Cardiac muscle cell (in vitro differentiated cells and primary cell): ENCODE measurements around the gene ACRBP. TPM values are rescaled to one million over a fixed set of nuclear protein-coding genes. Genes with fewer than 3 reads are reported as not detected.
A peak's percentile ranks its signal among the peaks of the same experiment; 100 is the strongest.

Experiments used
- DNase-seq, 2 donors: peaks; one replicate each; pipeline versions ENCODE4 v3.0.0 to v3.0.0-alpha.2; 2010 to 2017; ENCODE audit warnings: low read depth in 1 of 2, low spot score in 1 of 2
- H3K27ac ChIP-seq: fragments of 200-600 bp; sonication (generic); 2 replicates; pipeline ENCODE4 v1.5.1; 2016
- H3K27me3 ChIP-seq: fragments of 200-600 bp; sonication (generic); 2 replicates; pipeline ENCODE4 v1.6.0; 2016; ENCODE audit warnings: control low read depth
- H3K36me3 ChIP-seq: fragments of 200-600 bp; sonication (generic); 2 replicates; pipeline ENCODE4 v1.5.1; 2016; ENCODE audit warnings: control low read depth
- H3K4me1 ChIP-seq: fragments of 200-600 bp; sonication (generic); 2 replicates; pipeline ENCODE4 v1.8.1; 2017; ENCODE audit warnings: low read depth, mild to moderate bottlenecking, mixed run types
- H3K4me3 ChIP-seq: fragments of 200-600 bp; sonication (generic); 2 replicates; pipeline ENCODE4 v1.5.1; 2016; ENCODE audit warnings: mild to moderate bottlenecking
- H3K9me3 ChIP-seq: fragments of 200-600 bp; sonication (generic); 2 replicates; pipeline ENCODE4 v1.5.1; 2017; ENCODE audit warnings: low read depth, mild to moderate bottlenecking, control low read depth
- CTCF ChIP-seq: IDR thresholded peaks from 2 replicates; pipeline ENCODE4 v1.5.1; 2012; ENCODE audit warnings: low read depth, mild to moderate bottlenecking, low read length
- polyA plus RNA-seq: library from polyadenylated mRNA; unstranded; fragments of >200 nt; fragmentation: Nextera tagmentation; extraction: Ambion mirVana; gene quantifications from 2 replicates; pipeline ENCODE4 v1.2.1, GENCODE V29; 2016
- total RNA-seq: library from RNA; depleted of rRNA; stranded (reverse); fragments of >200 nt; gene quantifications from 2 replicates; pipeline ENCODE4 v1.2.3, GENCODE V29; 2016

The ACRBP gene
- total and polyA plus RNA-seq, 2 experiments from 2014 or later: 2.6 to 2.8 TPM

- no peaks in the 10 kb centered on the region for H3K9me3 ChIP-seq
- peaks cover 7% of the 10 kb centered on the region for H3K4me1 ChIP-seq
- peak within 1 kb of the TSS; percentile 78 for H3K27ac ChIP-seq
- TF ChIP-seq CTCF: no peak
- no peaks in the 10 kb centered on the region for H3K27me3 ChIP-seq
- peak within 1 kb of the TSS; percentile 78 for H3K4me3 ChIP-seq
- peaks cover 13% of the 10 kb centered on the region for H3K36me3 ChIP-seq
- DNase-seq: peak; percentile 99 to 100
These were observed 15.9 kb upstream of the ACRBP start, which contains the start of gene ING4 for GRCh38 chr12:6662906-6663742. TSS of gene ING4 (minus strand) at chr12:6663119. CDS start at chr12:6663101, 18 bp downstream.

GRCh38 chr12:6662602-6662905, 15.3 kb upstream of the ACRBP start:
- peaks cover 7% of the 10 kb centered on the region for H3K4me1 ChIP-seq
- H3K9me3 ChIP-seq: no peaks in the 10 kb centered on the region
- H3K27me3 ChIP-seq: no peaks in the 10 kb centered on the region
- no peak for DNase-seq
- peak overlapping the region; percentile 78 for H3K4me3 ChIP-seq
- TF ChIP-seq CTCF: no peak
- H3K27ac ChIP-seq: peak overlapping the region; percentile 78
- peaks cover 7% of the 10 kb centered on the region for H3K36me3 ChIP-seq

- H3K36me3 ChIP-seq: peaks cover 26% of the 10 kb centered on the region
- H3K9me3 ChIP-seq: no peaks in the 10 kb centered on the region
- H3K4me1 ChIP-seq: no peaks in the 10 kb centered on the region
- H3K27me3 ChIP-seq: no peaks in the 10 kb centered on the region
- H3K27ac ChIP-seq: no peak overlapping the region
- DNase-seq: no peak
- no peak for TF ChIP-seq CTCF
- no peak overlapping the region for H3K4me3 ChIP-seq
These were observed 6.8 kb upstream of the ACRBP start for GRCh38 chr12:6653987-6654386.

- DNase-seq: no peak
- H3K4me3 ChIP-seq: no peak overlapping the region
- no peak for TF ChIP-seq CTCF
- no peaks in the 10 kb centered on the region for H3K27me3 ChIP-seq
- no peaks in the 10 kb centered on the region for H3K9me3 ChIP-seq
- H3K4me1 ChIP-seq: no peaks in the 10 kb centered on the region
- peaks cover 26% of the 10 kb centered on the region for H3K36me3 ChIP-seq
- no peak overlapping the region for H3K27ac ChIP-seq
These were observed 6.1 kb upstream of the ACRBP start for GRCh38 chr12:6653342-6653741.

GRCh38 chr12:6652391-6652790, 5.2 kb upstream of the ACRBP start:
- Histone ChIP-seq H3K27me3 (no peaks in the 10 kb centered on the region), H3K9me3 (no peaks in the 10 kb centered on the region), H3K27ac (no peak overlapping the region), H3K4me1 (no peaks in the 10 kb centered on the region), H3K36me3 (peaks cover 26% of the 10 kb centered on the region), H3K4me3 (no peak overlapping the region)
- TF ChIP-seq CTCF: no peak
- no peak for DNase-seq
